ENCODE data around the gene C2orf76.

DNA sequence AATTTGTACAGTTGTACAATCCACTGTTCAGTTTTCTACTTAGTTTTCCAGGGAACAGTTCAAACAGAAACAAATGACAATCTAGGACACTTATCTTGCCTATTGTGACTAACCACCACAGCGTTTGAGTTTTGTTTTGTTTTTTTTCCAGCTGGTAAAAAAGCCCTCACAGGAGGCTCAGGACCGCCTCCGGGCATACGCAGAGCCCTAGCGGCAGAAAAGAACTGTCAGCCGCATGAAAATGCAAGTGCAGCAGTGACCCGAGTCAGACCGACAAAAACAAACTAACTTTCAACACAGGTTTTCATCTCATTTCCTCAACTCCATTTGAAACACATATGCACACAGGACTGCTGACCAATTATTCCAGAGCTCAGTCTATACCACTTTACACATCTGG, 74.4 kb downstream of the C2orf76 start:
- TF ChIP-seq, protein P1, sequence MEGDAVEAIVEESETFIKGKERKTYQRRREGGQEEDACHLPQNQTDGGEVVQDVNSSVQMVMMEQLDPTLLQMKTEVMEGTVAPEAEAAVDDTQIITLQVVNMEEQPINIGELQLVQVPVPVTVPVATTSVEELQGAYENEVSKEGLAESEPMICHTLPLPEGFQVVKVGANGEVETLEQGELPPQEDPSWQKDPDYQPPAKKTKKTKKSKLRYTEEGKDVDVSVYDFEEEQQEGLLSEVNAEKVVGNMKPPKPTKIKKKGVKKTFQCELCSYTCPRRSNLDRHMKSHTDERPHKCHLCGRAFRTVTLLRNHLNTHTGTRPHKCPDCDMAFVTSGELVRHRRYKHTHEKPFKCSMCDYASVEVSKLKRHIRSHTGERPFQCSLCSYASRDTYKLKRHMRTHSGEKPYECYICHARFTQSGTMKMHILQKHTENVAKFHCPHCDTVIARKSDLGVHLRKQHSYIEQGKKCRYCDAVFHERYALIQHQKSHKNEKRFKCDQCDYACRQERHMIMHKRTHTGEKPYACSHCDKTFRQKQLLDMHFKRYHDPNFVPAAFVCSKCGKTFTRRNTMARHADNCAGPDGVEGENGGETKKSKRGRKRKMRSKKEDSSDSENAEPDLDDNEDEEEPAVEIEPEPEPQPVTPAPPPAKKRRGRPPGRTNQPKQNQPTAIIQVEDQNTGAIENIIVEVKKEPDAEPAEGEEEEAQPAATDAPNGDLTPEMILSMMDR (IDR thresholded peaks at IDR 0.05), result peak in 5 of 6 experiments; percentile 13 to 67 (median 43)
- TF ChIP-seq POLR2A (IDR thresholded peaks at IDR 0.05), result no peak

Measured in thyroid gland (tissue), 4 donors.